GM10266 (cell line): ENCODE data around the gene RAB9A.
"Not testable (repeated sequence)": the region's sequence is repeated elsewhere in the genome, so short reads cannot be mapped to it uniquely, and the experiment has no call there.

Experiments used
- DNase-seq: peaks from one replicate; pipeline ENCODE4 v3.0.0; 2012; ENCODE audit errors: extremely low spot score
- CTCF ChIP-seq: IDR thresholded peaks from 2 replicates; pipeline ENCODE4 v1.5.1; 2012; ENCODE audit warnings: mild to moderate bottlenecking, low read depth; ENCODE audit not compliant: control insufficient read depth, insufficient read depth; ENCODE audit errors: missing control alignments

Gene RAB9A

GRCh38 chrX:13661735-13662288 is 27.1 kb upstream of the RAB9A start:
- no peak for TF ChIP-seq CTCF

GRCh38 chrX:13662355-13662791 is 26.6 kb upstream of the RAB9A start:
- TF ChIP-seq CTCF, result no peak
- no peak for DNase-seq

More at GRCh38 chrX:13661735-13662288, 27.1 kb upstream of the RAB9A start:
- no peak for DNase-seq

DNA sequence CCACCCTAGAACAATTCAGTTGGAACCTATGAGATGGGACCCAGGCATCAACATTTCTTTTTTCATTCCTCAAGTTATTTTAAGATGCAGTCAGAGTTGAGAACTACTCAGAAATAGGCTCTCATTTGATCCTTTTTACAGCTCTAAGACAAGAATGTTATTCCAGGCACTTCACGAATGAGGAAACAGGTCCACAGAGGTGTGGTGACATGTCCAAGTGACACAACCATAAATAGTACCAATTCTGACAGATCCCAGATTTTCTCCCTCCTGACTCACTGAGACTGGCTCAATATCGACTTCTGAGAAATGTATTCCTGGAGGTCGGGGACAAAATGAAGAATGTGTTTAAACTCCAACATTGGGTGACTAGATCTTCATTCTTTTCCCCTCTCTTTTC is 24.9 kb upstream of the RAB9A start:
- TF ChIP-seq CTCF, result no peak
- DNase-seq, result no peak

DNA sequence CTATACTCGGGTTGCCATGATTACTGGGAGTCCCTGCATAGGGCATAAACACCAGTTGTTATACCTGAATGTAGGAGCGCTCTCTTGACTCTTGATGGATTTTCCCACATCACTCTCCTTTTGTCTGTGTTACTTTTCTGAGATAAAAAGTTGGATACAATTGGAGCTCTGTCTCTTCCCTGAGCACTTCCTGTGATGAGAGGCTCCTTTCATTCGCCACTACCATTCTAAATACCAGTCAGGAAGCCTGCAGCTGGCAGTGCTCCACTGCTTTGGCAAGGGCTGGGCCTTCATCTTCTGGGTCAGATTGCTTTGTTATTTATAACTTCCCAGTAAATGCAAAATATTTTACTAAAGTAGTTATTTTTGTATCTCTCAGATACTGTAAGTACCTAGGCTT is 22.1 kb upstream of the RAB9A start:
- no peak for TF ChIP-seq CTCF
- no peak for DNase-seq

GRCh38 chrX:13667919-13668318 is 21.0 kb upstream of the RAB9A start:
- TF ChIP-seq CTCF, result no peak
- DNase-seq, result no peak

GRCh38 chrX:13669246-13669737 is 19.6 kb upstream of the RAB9A start:
- no peak for TF ChIP-seq CTCF
- no peak for DNase-seq

DNA sequence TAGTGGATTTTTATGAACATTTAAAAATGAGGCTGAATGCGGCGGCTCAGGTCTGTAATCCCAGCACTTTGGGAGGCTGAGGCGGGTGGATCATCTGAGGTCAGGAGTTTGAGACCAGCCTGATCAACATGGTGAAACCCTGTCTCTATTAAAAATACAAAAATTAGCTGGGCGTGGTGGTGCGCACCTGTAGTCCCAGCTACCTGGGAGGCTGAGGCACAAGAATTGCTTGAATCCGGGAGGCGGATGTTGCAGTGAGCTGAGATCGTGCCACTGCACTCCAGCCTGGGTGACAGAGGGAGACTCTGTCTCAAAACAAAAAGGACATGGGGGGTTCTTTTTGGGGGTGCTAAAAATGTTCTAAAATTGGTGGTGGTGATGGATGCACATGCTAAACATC is 19.2 kb upstream of the RAB9A start:
- not testable (repeated sequence) for DNase-seq

DNA sequence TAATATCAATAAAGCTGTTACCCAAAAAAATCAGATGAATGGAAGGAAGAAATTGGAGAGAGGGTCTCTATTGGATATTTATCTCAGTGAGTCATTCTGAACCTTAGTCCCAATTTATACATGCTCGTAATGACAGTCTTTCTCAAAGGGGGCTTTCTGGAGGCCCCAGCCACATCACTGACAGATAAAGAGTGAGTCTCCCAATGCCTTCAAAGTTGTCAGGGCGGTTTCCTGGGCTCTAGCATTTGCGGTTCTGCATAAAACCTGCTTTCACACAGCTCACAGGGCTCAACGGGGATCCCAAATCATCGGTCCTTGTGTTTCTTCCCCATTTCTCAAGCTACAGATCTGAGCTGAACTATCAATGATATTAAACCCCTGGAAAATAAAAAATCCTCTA is 18.7 kb upstream of the RAB9A start:
- TF ChIP-seq CTCF, result no peak
- DNase-seq, result no peak
